H1 (cell line): ENCODE results near the gene OR10P1. TPM values are rescaled to one million over a fixed set of nuclear protein-coding genes. Genes with fewer than 3 reads are reported as not detected.

Experiments used
- CTCF ChIA-PET: fragments of 300-600 bp; sonication (Branson Sonifier 250); formaldehyde crosslinking; loops from one replicate; lab custom pipeline; 2021; ENCODE audit not compliant: partially characterized antibody; lab: Charles Lee
- POLR2A ChIA-PET: fragments of 300-600 bp; sonication (Branson Sonifier 250); formaldehyde crosslinking; loops from one replicate; lab custom pipeline; 2021; ENCODE audit warnings: inconsistent platforms; ENCODE audit not compliant: partially characterized antibody; lab: Charles Lee
- DNase-seq, 2 experiments: peaks; one replicate each; pipeline versions ENCODE4 v3.0.0 to v3.0.0-alpha.2; 2010 to 2022; ENCODE audit warnings: low spot score in 2 of 2, low read depth in 1 of 2, mixed read lengths in 1 of 2
- FAIRE-seq: peaks from 2 replicates; lab custom pipeline; 2011; peaks lifted over from hg19 to GRCh38; lab: Jason Lieb, UNC
- H2AFZ ChIP-seq: 2 replicates; pipeline ENCODE4 v1.8.1; 2012; ENCODE audit warnings: low read length, inconsistent platforms
- H2AK5ac ChIP-seq: 2 replicates; pipeline ENCODE4 v1.6.1; 2013; ENCODE audit warnings: low read depth, low read length
- H2BK120ac ChIP-seq: replicated peaks from 2 replicates; pipeline ENCODE3; 2013; ENCODE audit warnings: low read depth, low read length, inconsistent platforms
- H2BK12ac ChIP-seq: 2 replicates; pipeline ENCODE4 v1.6.1; 2013; ENCODE audit warnings: low read depth, low read length
- H2BK15ac ChIP-seq: 2 replicates; pipeline ENCODE4 v1.6.1; 2013; ENCODE audit warnings: low read length
- H2BK20ac ChIP-seq: 2 replicates; pipeline ENCODE4 v1.6.1; 2013; ENCODE audit warnings: low read length
- H2BK5ac ChIP-seq: 2 replicates; pipeline ENCODE4 v1.6.1; 2013; ENCODE audit warnings: low read depth, low read length
- H3K14ac ChIP-seq: 2 replicates; pipeline ENCODE4 v1.6.1; 2013; ENCODE audit warnings: inconsistent platforms; ENCODE audit not compliant: insufficient read length
- H3K18ac ChIP-seq: 2 replicates; pipeline ENCODE4 v1.6.1; 2013; ENCODE audit warnings: low read length; ENCODE audit errors: extremely low read depth
- H3K23ac ChIP-seq: 2 replicates; pipeline ENCODE4 v1.6.1; 2013; ENCODE audit warnings: inconsistent platforms; ENCODE audit not compliant: insufficient read length
- H3K23me2 ChIP-seq: 2 replicates; pipeline ENCODE4 v1.6.1; 2013; ENCODE audit warnings: low read depth, low read length
- H3K27ac ChIP-seq: 2 replicates; pipeline ENCODE4 v1.6.1; 2011; ENCODE audit warnings: low read depth, low read length, inconsistent platforms
- H3K27me3 ChIP-seq, 4 experiments: replicated peaks in 1 of 4; 1 replicate in 1 of 4; 2 replicates in 3 of 4; pipeline versions ENCODE4 v1.6.1 to v1.8.1; 2011 to 2013; ENCODE audit warnings: low read length in 3 of 4, mild to moderate bottlenecking in 3 of 4, inconsistent platforms in 2 of 4, mixed read lengths in 2 of 4, moderate library complexity in 1 of 4; ENCODE audit not compliant: control insufficient read depth in 3 of 4, insufficient read depth in 3 of 4; ENCODE audit errors: extremely low read depth in 1 of 4
- H3K36me3 ChIP-seq, 4 experiments: 2 replicates each; pipeline versions ENCODE4 v1.6.1 to v1.8.1; 2011 to 2013; ENCODE audit warnings: mild to moderate bottlenecking in 4 of 4, low read length in 3 of 4, moderate library complexity in 2 of 4, control low read depth in 1 of 4, inconsistent platforms in 1 of 4; ENCODE audit not compliant: insufficient read depth in 4 of 4, control insufficient read depth in 2 of 4
- H3K4ac ChIP-seq: replicated peaks from 2 replicates; pipeline ENCODE3; 2013; ENCODE audit warnings: low read length, low read depth, mixed read lengths, inconsistent platforms; ENCODE audit not compliant: insufficient read length
- H3K4me1 ChIP-seq, 4 experiments: replicated peaks in 1 of 4; 1 replicate in 1 of 4; 2 replicates in 3 of 4; pipeline versions ENCODE4 v1.6.1 to v1.8.1; 2011 to 2013; ENCODE audit warnings: low read length in 3 of 4, inconsistent platforms in 2 of 4, mixed read lengths in 1 of 4; ENCODE audit not compliant: insufficient read depth in 4 of 4, control insufficient read depth in 3 of 4
- H3K4me2 ChIP-seq, 2 experiments: 2 replicates each; pipeline versions ENCODE4 v1.6.1 to v1.8.1; 2011 to 2013; ENCODE audit warnings: low read depth in 2 of 2, low read length in 2 of 2, control low read depth in 1 of 2, inconsistent platforms in 1 of 2, mild to moderate bottlenecking in 1 of 2; ENCODE audit not compliant: insufficient read depth in 1 of 2
- H3K4me3 ChIP-seq, 4 experiments: fragments of 200-600, 300-600 bp in 1 of 4; sonication (generic), shearing (Covaris generic), sonication (Bioruptor Twin) in 1 of 4; 2 replicates each; pipeline versions ENCODE4 v1.5.1 to v1.8.1; 2011 to 2016; ENCODE audit warnings: low read length in 4 of 4, low read depth in 3 of 4, control low read depth in 2 of 4, inconsistent platforms in 2 of 4, mild to moderate bottlenecking in 2 of 4, mixed read lengths in 1 of 4, moderate library complexity in 1 of 4; ENCODE audit not compliant: insufficient read depth in 2 of 4; ENCODE audit errors: extremely low read depth in 1 of 4
- H3K56ac ChIP-seq: replicated peaks from 2 replicates; pipeline ENCODE3; 2013; ENCODE audit warnings: low read depth, mild to moderate bottlenecking, mixed read lengths, low read length, inconsistent platforms; ENCODE audit not compliant: insufficient read length
- H3K79me1 ChIP-seq: 2 replicates; pipeline ENCODE4 v1.6.1; 2013; ENCODE audit warnings: low read depth, low read length, control low read depth
- H3K79me2 ChIP-seq, 2 experiments: 2 replicates each; pipeline versions ENCODE4 v1.6.1 to v1.8.1; 2012 to 2013; ENCODE audit warnings: low read length in 2 of 2, mild to moderate bottlenecking in 2 of 2, inconsistent platforms in 1 of 2; ENCODE audit not compliant: insufficient read depth in 2 of 2, control insufficient read depth in 1 of 2
- H3K9ac ChIP-seq, 4 experiments: replicated peaks in 1 of 4; 1 replicate in 1 of 4; 2 replicates in 3 of 4; pipeline versions ENCODE4 v1.6.1 to v1.8.1; 2011 to 2013; ENCODE audit warnings: low read depth in 3 of 4, low read length in 3 of 4, control low read depth in 2 of 4, mild to moderate bottlenecking in 2 of 4, moderate library complexity in 2 of 4, inconsistent platforms in 1 of 4; ENCODE audit errors: extremely low read depth in 1 of 4
- H3K9me3 ChIP-seq, 2 experiments: 2 replicates each; pipeline versions ENCODE4 v1.6.1 to v1.8.1; 2012 to 2013; ENCODE audit warnings: mild to moderate bottlenecking in 2 of 2, moderate library complexity in 2 of 2, control low read depth in 1 of 2, inconsistent platforms in 1 of 2, low read depth in 1 of 2, low read length in 1 of 2, mixed read lengths in 1 of 2; ENCODE audit not compliant: insufficient read depth in 2 of 2
- H4K20me1 ChIP-seq, 2 experiments: replicated peaks in 1 of 2; 2 replicates each; pipeline versions ENCODE3 to v1.8.1; 2011 to 2013; ENCODE audit warnings: inconsistent platforms in 2 of 2, low read length in 2 of 2, mild to moderate bottlenecking in 1 of 2; ENCODE audit not compliant: insufficient read depth in 2 of 2, control insufficient read depth in 1 of 2
- H4K5ac ChIP-seq: 2 replicates; pipeline ENCODE4 v1.6.1; 2013; ENCODE audit warnings: low read length, low read depth, mixed read lengths, inconsistent platforms; ENCODE audit not compliant: insufficient read length
- H4K8ac ChIP-seq: 2 replicates; pipeline ENCODE4 v1.8.0; 2013; ENCODE audit warnings: mild to moderate bottlenecking, moderate library complexity, low read length, inconsistent platforms; ENCODE audit not compliant: insufficient read depth; ENCODE audit errors: extremely low read depth
- H4K91ac ChIP-seq: replicated peaks from 2 replicates; pipeline ENCODE3; 2013; ENCODE audit warnings: low read length, mixed read lengths, inconsistent platforms; ENCODE audit not compliant: insufficient read length
- BCL11A ChIP-seq, 2 experiments: IDR thresholded peaks; one replicate each; pipeline ENCODE4 v1.6.1; 2011; ENCODE audit warnings: low read depth in 2 of 2, low read length in 2 of 2, mild to moderate bottlenecking in 2 of 2
- GABPA ChIP-seq: IDR thresholded peaks from 2 replicates; pipeline ENCODE4 v1.6.1; 2011; ENCODE audit warnings: mild to moderate bottlenecking, low read length, moderate library complexity, borderline replicate concordance; ENCODE audit not compliant: insufficient read depth
- HDAC2 ChIP-seq, 2 experiments: fragments of 300-600 bp in 1 of 2; sonication (generic) in 1 of 2; IDR thresholded peaks; 2 replicates each; pipeline ENCODE4 v1.6.1; 2011 to 2012; ENCODE audit warnings: low read depth in 2 of 2, low read length in 2 of 2, mild to moderate bottlenecking in 2 of 2, moderate library complexity in 2 of 2, borderline replicate concordance in 1 of 2, inconsistent platforms in 1 of 2
- MAFK ChIP-seq: IDR thresholded peaks from 2 replicates; pipeline ENCODE4 v1.6.1; 2012; ENCODE audit warnings: low read depth, mild to moderate bottlenecking, improper control_type of control experiment, low read length
- POLR2AphosphoS5 ChIP-seq: IDR thresholded peaks from 2 replicates; pipeline ENCODE4 v1.6.1; 2011; ENCODE audit warnings: low read depth, low read length
- SP2 ChIP-seq: IDR thresholded peaks from 2 replicates; pipeline ENCODE4 v1.6.1; 2012; ENCODE audit warnings: mild to moderate bottlenecking, low read length, inconsistent platforms
- SRF ChIP-seq: IDR thresholded peaks from 2 replicates; pipeline ENCODE4 v1.6.1; 2011; ENCODE audit warnings: mild to moderate bottlenecking, low read depth, low read length, moderate library complexity
- TAF7 ChIP-seq: optimal IDR thresholded peaks from 2 replicates; pipeline ENCODE3; 2011; ENCODE audit warnings: low read depth, mild to moderate bottlenecking, inconsistent platforms, low read length, moderate library complexity, borderline replicate concordance
- TEAD4 ChIP-seq: IDR thresholded peaks from 2 replicates; pipeline ENCODE4 v1.6.1; 2012; ENCODE audit warnings: low read depth, low read length, inconsistent platforms, mixed read lengths
- WGBS, 2 experiments: shearing (Covaris generic) in 1 of 2; methylation state at CpG; one replicate each; pipeline versions ENCODE4 v1.1.6 to v1.1.7; 2013 to 2015; ENCODE audit warnings: low lambda C conversion rate in 2 of 2, mixed read lengths in 2 of 2, inconsistent platforms in 1 of 2, low coverage in 1 of 2, missing lambda C conversion rate in 1 of 2; ENCODE audit not compliant: insufficient replicate concordance in 2 of 2, insufficient coverage in 1 of 2, insufficient read length in 1 of 2; ENCODE audit errors: extremely low coverage in 1 of 2, missing lambda C conversion rate in 1 of 2; 5-methylcytosine and 5-hydroxymethylcytosine counted together
- polyA plus RNA-seq, 7 experiments: library from polyadenylated mRNA; depleted of rRNA in 3 of 7; stranded (reverse) in 5 of 7; unstranded in 2 of 7; fragments of >200 nt in 5 of 7; fragments of 200-250 nt in 2 of 7; gene quantifications; 1 replicate in 5 of 7; 2 replicates in 1 of 7; 4 replicates in 1 of 7; pipeline versions ENCODE4 v1.2.1 to v1.2.3, GENCODE V29; 2011 to 2013; ENCODE audit warnings: missing spikeins in 2 of 7, mixed read lengths in 2 of 7
- total RNA-seq: library from RNA; stranded (reverse); fragmentation: NEBNext Ultra II Directional; extraction: Animal tissue kit (Norgen Biotek cat#: 25700); gene quantifications from 2 replicates; pipeline ENCODE4 v1.2.1, GENCODE V29; 2021
- TF ChIP-seq, protein P1 (sequence below): IDR thresholded peaks from 2 replicates; pipeline ENCODE4 v1.6.1; 2011; ENCODE audit warnings: low read length, improper control_type of control experiment

OR10P1 gene
- total and polyA plus RNA-seq, 2 of the 8 experiments (the other 6 are each of a cell fraction or from before 2014, with no cell fraction given) = not detected

DNA sequence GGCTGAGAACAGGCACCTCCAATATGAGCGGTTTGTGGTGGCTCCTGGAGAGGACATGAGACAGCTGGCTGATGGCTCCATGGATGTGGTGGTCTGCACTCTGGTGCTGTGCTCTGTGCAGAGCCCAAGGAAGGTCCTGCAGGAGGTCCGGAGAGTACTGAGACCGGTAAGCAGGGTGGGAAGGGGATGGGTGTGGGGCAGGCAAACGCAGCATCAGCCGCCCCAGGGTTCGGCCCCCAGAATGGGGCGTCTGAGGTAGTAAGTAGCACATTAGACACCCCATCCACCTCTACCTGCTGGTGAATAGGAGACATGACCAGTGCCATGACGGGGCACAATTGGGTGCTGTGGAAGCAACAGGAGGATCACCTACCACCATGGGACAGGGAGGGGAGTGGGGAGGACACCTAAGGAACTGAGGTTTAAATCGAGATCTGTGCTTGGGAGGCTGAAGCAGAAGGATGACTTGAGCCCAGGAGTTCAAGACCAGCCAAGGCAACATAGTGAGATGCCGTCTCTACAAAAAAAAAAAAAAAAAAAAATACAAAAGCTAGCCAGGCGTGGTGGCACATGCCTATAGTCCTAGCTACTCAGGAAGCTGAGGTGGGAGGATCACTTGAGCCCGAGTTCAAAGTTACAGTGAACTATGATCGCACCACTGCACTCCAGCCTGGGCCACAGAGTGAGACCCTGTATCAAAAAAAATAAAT, 45.5 kb downstream of the OR10P1 start:
- Histone ChIP-seq H3K27ac (no peak overlapping the region), H2AK5ac (no peak overlapping the region), H2BK12ac (peak overlapping the region; percentile 7; the same call in 1 of the 2 replicates), H3K4me1 (peaks cover 0 to 12% (median 5%) of the 10 kb centered on the region in 4 experiments; a peak in 4 of 7 replicates), H3K79me2 (no peaks in the 10 kb centered on the region), H3K79me1 (no peaks in the 10 kb centered on the region), H3K56ac (no peak overlapping the region), H3K18ac (peak overlapping the region; percentile 91; the same call in 1 of the 2 replicates), H4K20me1 (no peaks in the 10 kb centered on the region), H3K14ac (no peak overlapping the region), H4K91ac (peak overlapping the region; percentile 47), H3K23ac (no peak overlapping the region), H3K27me3 (no peaks in the 10 kb centered on the region), H4K5ac (no peak overlapping the region), H2BK120ac (peak overlapping the region; percentile 5), H3K4ac (no peak overlapping the region), H3K4me2 (peak overlapping the region; percentile 47 to 55), H2BK15ac (peak overlapping the region; percentile 94; the same call in 1 of the 2 replicates), H4K8ac (peak overlapping the region; percentile 19), H3K9ac (no peak overlapping the region), H3K9me3 (no peaks in the 10 kb centered on the region), H2BK20ac (no peak overlapping the region), H2AFZ (0 out of 2 replicates have a peak overlapping the region, but pooled peaks have one; percentile 47), H2BK5ac (peak overlapping the region; percentile 0; the same call in 1 of the 2 replicates), H3K36me3 (peaks cover 0 to 9% (median 1%) of the 10 kb centered on the region in 4 experiments; a peak in 3 of 8 replicates), H3K4me3 (peak overlapping the region in 2 of 4 experiments; percentile 21 to 44; a peak in 3 of 8 replicates), H3K23me2 (no peaks in the 10 kb centered on the region)
- POLR2A ChIA-PET = interaction anchor here (1.1 to 2.2 kb wide), 8 partner anchors 11 to 43 kb away, joined by 3 to 10 read pairs (median 4); partner anchors contain the start of genes BLOC1S1 and ITGA7
- CTCF ChIA-PET = interaction anchor here (0.6 to 4.9 kb wide), 21 partner anchors 9 to 344 kb away, joined by 3 to 34 read pairs (median 5); partner anchors contain the start of genes BLOC1S1, CD63, ITGA7 and RDH5
- DNase-seq = no peak
- 90% methylated on average over 13 of the region's 13 CpGs; no CpG with 5 or more reads in 1 of the 2 experiments for WGBS, 2 experiments
- no peak for FAIRE-seq
- no peak for TF ChIP-seq POLR2AphosphoS5
- no peak for TF ChIP-seq GABPA
- no peak for TF ChIP-seq MAFK
- TF ChIP-seq SP2 = no peak
- TF ChIP-seq TEAD4 = no peak
- no peak for TF ChIP-seq TAF7
- TF ChIP-seq, protein P1, sequence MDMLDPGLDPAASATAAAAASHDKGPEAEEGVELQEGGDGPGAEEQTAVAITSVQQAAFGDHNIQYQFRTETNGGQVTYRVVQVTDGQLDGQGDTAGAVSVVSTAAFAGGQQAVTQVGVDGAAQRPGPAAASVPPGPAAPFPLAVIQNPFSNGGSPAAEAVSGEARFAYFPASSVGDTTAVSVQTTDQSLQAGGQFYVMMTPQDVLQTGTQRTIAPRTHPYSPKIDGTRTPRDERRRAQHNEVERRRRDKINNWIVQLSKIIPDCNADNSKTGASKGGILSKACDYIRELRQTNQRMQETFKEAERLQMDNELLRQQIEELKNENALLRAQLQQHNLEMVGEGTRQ = no peak
- no peak for TF ChIP-seq SRF
- TF ChIP-seq BCL11A (IDR thresholded peaks at IDR 0.05; ENCODE audit: low read depth in 2 of 2, low read length in 2 of 2) = no peak
- TF ChIP-seq HDAC2 (IDR thresholded peaks at IDR 0.05; ENCODE audit: borderline replicate concordance in 1 of 2, low read depth in 2 of 2, low read length in 2 of 2) = no peak
